NOMO-1 (cell line): ENCODE measurements around the gene TBC1D10A.

Experiments used
- DNase-seq, 2 experiments: peaks; one replicate each; lab custom pipeline; 2025; ENCODE audit not compliant: unreplicated experiment in 2 of 2; lab: John Stamatoyannopoulos, UW

The TBC1D10A gene

DNA sequence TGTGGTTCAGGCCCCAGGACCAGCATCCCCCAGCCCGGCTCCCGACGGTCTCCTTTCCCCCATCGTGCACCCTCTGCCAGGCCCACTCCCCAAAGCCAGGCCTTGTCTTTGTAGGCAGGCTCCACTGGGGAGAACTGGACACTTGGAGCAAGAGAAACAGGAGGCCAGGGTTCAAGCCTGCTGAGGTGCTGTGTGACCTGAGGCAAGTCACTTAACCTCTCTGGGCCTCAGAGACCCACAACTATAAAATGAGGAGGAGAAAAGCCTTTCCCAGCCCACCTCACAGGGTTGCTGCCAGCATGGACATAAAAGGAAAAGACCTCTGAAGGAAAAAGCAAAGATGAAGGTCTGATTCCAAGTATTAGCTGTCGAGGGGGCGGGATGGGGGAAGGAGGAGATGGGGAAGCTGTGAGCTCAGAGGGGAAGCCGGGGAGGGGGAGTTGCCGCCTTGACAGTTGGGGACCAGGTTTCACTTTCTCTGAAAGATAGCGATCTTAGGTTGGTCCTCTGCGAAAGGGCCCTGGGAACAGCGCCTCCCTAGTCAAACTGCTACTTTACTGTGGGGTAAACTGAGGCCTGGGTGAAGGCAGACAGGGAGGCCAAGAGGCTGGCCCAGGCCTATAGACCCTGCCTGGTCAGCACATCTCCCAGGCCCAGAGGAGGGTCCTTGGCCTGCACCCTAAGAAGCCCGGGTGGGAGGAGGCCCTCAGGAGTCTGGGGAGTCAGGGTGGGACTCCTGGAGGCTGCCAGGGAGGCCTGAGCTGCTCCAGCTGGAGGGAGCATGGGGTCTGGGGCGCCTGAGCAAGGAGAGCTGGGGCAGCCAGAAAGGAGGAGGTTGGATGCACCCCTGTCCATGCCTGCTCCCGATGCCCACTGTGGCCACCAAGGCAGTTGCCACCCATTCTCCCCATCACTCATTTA lies 59.1 kb downstream of the TBC1D10A start:
- peak; percentile 23 to 40 for DNase-seq

GRCh38 chr22:30266445-30267381 lies 60.0 kb downstream of the TBC1D10A start, which contains the start of gene OSM:
Gene OSM (minus strand): TSS chr22:30266851. CDS start chr22:30266799, 52 bp downstream.
- DNase-seq = peak; percentile 83 to 85

GRCh38 chr22:30265823-30266444 lies 60.8 kb downstream of the TBC1D10A start:
- DNase-seq = peak; percentile 76 to 93

DNA sequence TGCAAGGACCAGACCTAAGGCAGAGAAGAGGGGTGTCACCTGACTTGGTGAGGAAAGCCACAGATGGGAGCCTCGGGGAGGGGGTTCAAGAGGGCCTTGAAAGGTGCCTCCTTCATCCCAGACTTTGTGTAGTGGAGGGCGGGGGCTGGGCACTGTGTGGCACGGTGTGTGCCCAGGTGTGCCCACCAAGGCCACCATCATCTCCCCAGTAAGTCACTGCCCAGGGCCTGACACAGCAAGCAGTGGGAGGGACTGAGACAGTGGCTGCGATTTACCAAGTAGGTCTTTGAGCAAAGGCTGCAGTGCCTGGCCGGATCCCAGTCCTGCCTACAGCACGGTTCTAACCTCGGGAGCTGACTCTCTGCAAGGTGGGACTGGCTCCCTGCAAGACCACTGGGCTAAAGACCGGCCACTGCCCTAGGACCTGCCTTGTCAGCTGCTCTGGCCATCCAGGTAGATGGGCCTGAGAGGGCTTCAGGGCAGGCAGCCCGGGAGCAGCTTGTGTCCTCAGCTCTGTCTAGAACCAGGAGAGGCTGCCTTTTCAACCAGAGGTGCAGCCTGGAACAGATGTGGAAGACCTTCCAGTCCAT lies 61.5 kb downstream of the TBC1D10A start:
- DNase-seq = no peak

- DNase-seq = no peak
Observed at GRCh38 chr22:30263883-30264282, 62.9 kb downstream of the TBC1D10A start.

DNA sequence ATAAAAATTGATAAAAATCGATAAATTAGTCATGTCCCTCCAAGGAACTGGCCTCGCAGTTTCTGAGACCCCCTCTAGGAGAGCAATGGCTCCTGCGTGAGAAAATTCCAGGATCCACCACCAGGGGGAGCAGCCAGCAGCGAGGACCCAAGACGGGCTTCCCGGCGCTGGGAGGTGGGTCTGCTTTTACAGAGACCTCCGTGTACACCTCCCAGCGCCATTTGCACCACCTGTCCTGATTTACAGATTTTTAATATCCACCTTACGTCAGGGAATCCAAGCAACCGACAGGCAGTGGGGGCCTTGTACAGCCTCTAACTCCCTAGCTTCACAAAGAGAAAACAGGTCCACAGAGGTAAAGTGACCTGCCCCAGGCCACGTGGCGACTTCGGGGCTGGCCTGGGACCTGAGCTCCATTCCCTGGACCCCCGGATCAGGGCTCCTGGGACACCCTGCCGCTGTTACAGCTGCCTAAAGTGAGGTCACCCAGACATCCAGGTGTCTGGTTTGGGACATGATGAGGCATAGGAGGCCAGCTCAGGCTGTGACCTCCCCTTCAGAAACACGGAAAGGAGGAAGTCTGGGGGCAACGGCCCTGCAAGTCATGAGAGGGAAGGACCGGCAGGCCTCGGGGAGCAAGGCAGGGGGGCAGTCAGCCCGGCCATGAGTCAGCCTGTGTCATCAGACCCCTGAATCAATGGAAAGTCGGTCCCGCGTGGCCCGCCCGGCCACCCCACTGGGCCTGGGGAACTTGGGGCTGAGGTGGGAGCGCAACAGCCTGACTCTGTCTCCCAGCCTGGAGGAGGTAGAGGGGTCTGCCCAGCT lies 63.6 kb downstream of the TBC1D10A start:
- DNase-seq = peak; percentile 60 to 71

- DNase-seq = no peak
Observed at GRCh38 chr22:30262112-30262511, 64.6 kb downstream of the TBC1D10A start.

- DNase-seq = peak in 1 of 2 experiments; percentile 33
Observed at GRCh38 chr22:30261134-30261533, 65.6 kb downstream of the TBC1D10A start.

DNA sequence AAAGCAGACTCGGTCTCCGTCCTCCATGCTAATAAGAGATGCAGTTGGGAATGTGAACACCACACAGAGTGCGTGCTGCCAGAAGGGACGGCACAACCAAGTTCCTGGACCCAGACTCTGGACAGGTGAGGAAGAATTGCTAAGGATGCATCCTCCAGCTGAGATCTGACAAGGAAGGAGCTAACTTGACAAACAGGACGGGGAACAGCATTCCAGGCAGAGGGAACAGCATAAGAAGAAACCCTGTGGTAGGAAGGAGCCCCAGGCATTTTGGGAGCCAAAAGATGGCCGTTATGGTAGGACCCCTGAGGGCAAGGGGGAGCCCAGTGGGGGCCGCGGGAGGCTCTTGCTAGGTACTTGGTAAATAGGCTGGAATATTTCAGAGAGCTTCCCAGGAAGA lies 66.1 kb downstream of the TBC1D10A start:
- DNase-seq = no peak

- DNase-seq = no peak
Observed at GRCh38 chr22:30260276-30260675, 66.5 kb downstream of the TBC1D10A start.

DNA sequence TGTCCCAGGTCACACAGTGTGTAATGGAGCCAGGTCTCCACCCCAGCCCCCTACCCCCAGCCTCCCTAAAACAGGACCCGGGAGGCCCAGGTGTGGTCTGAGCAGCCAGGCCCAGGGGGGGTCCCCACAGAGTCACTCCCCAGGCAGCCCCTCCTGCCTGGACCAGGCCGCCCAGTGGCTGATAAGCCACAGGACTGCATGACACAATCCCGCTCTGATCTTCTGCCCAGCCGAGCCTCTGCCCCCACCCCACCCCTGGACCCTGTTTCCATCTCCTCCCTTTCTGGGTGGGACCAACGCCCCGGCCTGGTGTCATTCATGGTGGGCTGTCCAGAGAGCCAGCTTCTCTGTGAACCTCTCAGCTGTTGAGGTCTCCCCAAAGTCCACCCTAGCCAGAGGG lies 72.4 kb downstream of the TBC1D10A start:
- DNase-seq = no peak

- DNase-seq = no peak
Observed at GRCh38 chr22:30253205-30253852, 73.4 kb downstream of the TBC1D10A start.

DNA sequence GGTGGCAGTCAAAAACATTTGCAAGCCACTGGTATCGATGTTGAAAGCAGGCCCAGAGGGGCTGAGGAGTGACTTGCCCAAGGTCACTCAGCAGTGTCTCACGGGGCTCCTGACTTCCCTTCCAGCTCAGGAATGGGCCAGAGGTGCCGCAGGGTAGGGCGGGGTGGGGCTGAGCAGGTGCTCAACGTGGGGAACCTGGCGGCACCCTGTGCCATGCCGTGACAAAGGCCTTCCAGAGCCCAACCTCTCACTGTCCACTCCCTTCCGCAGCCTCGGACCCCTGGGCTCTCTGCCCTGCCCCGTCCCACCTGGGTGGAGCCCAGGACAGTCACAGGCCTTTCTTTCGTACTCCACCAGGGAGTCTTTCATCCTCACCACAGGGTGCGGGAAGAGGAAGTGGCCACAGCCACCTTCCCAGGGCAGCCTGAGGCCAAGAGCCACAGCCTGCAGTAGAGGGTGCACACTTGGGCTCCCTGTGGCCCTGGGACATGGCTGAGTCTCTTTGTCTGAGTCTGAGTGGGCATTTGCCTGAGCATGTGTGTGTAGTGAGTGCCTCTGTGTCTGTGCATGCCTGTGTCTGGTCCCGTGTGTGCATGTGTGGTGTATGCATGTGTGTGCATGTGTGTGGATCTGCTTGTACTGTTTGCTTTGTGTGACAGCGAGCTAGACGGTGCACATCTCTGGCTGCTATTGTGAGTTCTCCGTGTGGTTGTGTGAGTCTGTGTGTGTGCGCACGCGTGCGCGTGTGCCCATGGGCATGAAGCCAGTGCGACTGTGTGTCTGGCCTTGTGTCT lies 74.1 kb downstream of the TBC1D10A start:
- DNase-seq = peak in 1 of 2 experiments; percentile 19

DNA sequence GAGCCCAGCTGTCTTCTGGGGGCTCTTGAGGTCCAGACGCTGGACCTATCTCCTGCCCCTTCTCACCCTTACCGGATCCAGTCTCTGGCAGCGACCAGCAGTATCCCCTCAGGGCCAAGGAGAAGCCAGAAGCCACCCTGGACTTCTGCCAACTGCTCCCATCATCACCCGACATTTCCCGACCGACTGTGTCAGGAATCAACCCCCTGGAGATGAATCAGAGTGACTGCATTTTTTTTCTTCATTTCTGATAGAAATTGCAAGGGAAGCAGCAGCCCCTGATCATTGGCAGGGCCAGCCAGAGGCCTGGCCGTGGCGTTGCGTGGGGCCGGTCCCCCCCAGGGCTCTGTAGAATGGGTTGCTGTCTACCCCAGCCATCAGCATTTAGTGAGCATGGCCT lies 75.0 kb downstream of the TBC1D10A start:
- DNase-seq = no peak

- DNase-seq = no peak
Observed at GRCh38 chr22:30250661-30251267, 76.0 kb downstream of the TBC1D10A start.

DNA sequence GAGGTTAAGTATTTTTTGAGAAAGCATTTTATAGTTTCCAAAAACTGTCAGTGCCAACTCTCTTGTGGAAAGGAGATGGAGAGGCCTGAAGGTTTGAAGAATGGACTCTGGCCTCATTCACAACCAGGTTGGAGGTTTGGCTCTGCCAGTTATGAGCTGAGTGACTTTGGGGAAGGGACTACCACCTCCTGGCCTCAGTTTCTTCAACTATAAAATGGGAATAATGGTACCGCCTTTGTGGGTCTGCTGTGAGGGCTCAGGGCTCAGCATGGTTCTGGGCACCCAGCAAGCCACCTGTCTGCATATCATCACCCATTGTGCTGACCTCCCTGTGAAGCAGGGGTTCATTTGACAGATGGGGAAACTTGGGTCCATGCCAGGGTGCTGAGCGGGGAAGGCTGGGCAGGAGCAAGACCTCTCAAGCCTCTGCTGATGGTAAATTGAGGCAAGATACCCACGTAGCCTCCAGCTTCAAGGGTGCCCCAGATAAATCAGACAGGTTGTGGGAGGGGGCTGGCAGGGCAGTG lies 76.6 kb downstream of the TBC1D10A start:
- DNase-seq = no peak
